Mucosa of descending colon (tissue), 3 donors: Measurements from ENCODE around the gene SUSD6. TPM values are rescaled to one million over a fixed set of nuclear protein-coding genes. Genes with fewer than 3 reads are reported as not detected.
"Not testable (repeated sequence)": the region's sequence is repeated elsewhere in the genome, so short reads cannot be mapped to it uniquely, and the experiment has no call there.

Source experiments
- ATAC-seq: fragments of 200-7000 bp; cut with Tn5 transposase; one replicate; pipeline ENCODE4 v1.9.1; 2020; ENCODE audit warnings: mild to moderate bottlenecking, moderate library complexity
- DNase-seq, 3 donors: peaks; one replicate each; pipeline ENCODE4 v3.0.0-alpha.2; 2020
- H3K36me3 ChIP-seq: fragments of 200-600 bp; one replicate; pipeline ENCODE4 v1.8.0; 2021; ENCODE audit warnings: low read depth, mild to moderate bottlenecking
- H3K4me1 ChIP-seq: fragments of 200-600 bp; one replicate; pipeline ENCODE4 v1.8.0; 2021; ENCODE audit warnings: low read depth, mild to moderate bottlenecking
- H3K4me3 ChIP-seq: fragments of 200-600 bp; one replicate; pipeline ENCODE4 v1.8.0; 2021; ENCODE audit warnings: mild to moderate bottlenecking
- H3K9me3 ChIP-seq: fragments of 200-600 bp; one replicate; pipeline ENCODE4 v1.8.0; 2021; ENCODE audit warnings: mild to moderate bottlenecking
- CTCF ChIP-seq: fragments of 200-600 bp; IDR thresholded peaks from one replicate; pipeline ENCODE4 v1.8.0; 2022; ENCODE audit warnings: antibody characterized with exemption, mild to moderate bottlenecking
- intact Hi-C, 2 donors: fragments of 100-400 bp; cut with DNase I in 1 of 2; cut with micrococcal nuclease in 1 of 2; formaldehyde crosslinking; loops; one replicate each; pipeline versions ENCODE4 v1.11.0 to v1.11.1; 2022; cut with DNase I, micrococcal nuclease
- total RNA-seq, 3 donors: library from RNA; stranded (reverse); fragmentation: NEBNext Ultra II Directional in 2 of 3; extraction: Animal tissue kit (Norgen Biotek cat#: 25700) in 2 of 3; gene quantifications; one replicate each; pipeline versions ENCODE4 v1.2.1 to v1.2.4, GENCODE V29; 2021 to 2023
- donor health status: DM: no; HTN: no; CAD: no; lungs with moderate emphysema.
- donor health status: DM: no; HTN: no; CAD: no.
- donor health status: DM: no; HTN: yes; CAD: no.

Gene SUSD6
- total RNA-seq, 3 donors from 2014 or later, result 56.3 to 98.3 (median 95.6) TPM

GRCh38 chr14:69713993-69714679 is 102.7 kb downstream of the SUSD6 start:
- ATAC-seq, result peak; percentile 64
- Histone ChIP-seq H3K4me1 (peaks cover 36% of the 10 kb centered on the region), H3K36me3 (no peaks in the 10 kb centered on the region), H3K4me3 (no peak overlapping the region), H3K9me3 (no peaks in the 10 kb centered on the region)
- DNase-seq, result peak in 1 of 3 donors; percentile 70
- no peak for TF ChIP-seq CTCF
- intact Hi-C loops, result no loop called here

- Histone ChIP-seq H3K9me3 (no peaks in the 10 kb centered on the region), H3K4me3 (no peak overlapping the region), H3K4me1 (peaks cover 34% of the 10 kb centered on the region), H3K36me3 (no peaks in the 10 kb centered on the region)
- TF ChIP-seq CTCF, result no peak
- peak; percentile 6 for ATAC-seq
- intact Hi-C loops, result no loop called here
- peak in 2 of 3 donors; percentile 53 to 69 for DNase-seq
Measured at GRCh38 chr14:69715725-69716477, 104.5 kb downstream of the SUSD6 start.

- no peaks in the 10 kb centered on the region for H3K36me3 ChIP-seq
- H3K4me3 ChIP-seq, result no peak overlapping the region
- H3K4me1 ChIP-seq, result peaks cover 28% of the 10 kb centered on the region
- no peak for TF ChIP-seq CTCF
- DNase-seq, result no peak
- ATAC-seq, result no peak
- intact Hi-C loops, result no loop called here
- H3K9me3 ChIP-seq, result no peaks in the 10 kb centered on the region
Measured at GRCh38 chr14:69716478-69717187, 105.2 kb downstream of the SUSD6 start.

- ATAC-seq, intact Hi-C loops, H3K36me3 ChIP-seq, H3K9me3 ChIP-seq, H3K4me3 ChIP-seq, DNase-seq: not testable (repeated sequence)
- H3K4me1 ChIP-seq, result peaks cover 10% of the 10 kb centered on the region
Measured at GRCh38 chr14:69718614-69719013, 107.2 kb downstream of the SUSD6 start.

GRCh38 chr14:69719501-69719951 is 108.1 kb downstream of the SUSD6 start:
- Histone ChIP-seq H3K4me3 (no peak overlapping the region), H3K36me3 (no peaks in the 10 kb centered on the region), H3K9me3 (no peaks in the 10 kb centered on the region), H3K4me1 (peaks cover 4% of the 10 kb centered on the region)
- intact Hi-C loops, result no loop called here
- ATAC-seq (peak; percentile 43), DNase-seq (peak in 1 of 3 donors; percentile 51)
- no peak for TF ChIP-seq CTCF
